HG03439 (cell line): ENCODE data around the gene ANKRD2.
A peak's percentile ranks its signal among the peaks of the same experiment; 100 is the strongest.
"Not testable (repeated sequence)": the region's sequence is repeated elsewhere in the genome, so short reads cannot be mapped to it uniquely, and the experiment has no call there.

Experiments
- ATAC-seq: cut with Tn5 transposase; IDR thresholded peaks from one replicate; pipeline ENCODE4 v1.9.1; 2021; ENCODE audit warnings: mild to moderate bottlenecking, moderate library complexity; ENCODE audit not compliant: unreplicated experiment

The ANKRD2 gene, protein sequence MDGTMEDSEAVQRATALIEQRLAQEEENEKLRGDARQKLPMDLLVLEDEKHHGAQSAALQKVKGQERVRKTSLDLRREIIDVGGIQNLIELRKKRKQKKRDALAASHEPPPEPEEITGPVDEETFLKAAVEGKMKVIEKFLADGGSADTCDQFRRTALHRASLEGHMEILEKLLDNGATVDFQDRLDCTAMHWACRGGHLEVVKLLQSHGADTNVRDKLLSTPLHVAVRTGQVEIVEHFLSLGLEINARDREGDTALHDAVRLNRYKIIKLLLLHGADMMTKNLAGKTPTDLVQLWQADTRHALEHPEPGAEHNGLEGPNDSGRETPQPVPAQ

DNA sequence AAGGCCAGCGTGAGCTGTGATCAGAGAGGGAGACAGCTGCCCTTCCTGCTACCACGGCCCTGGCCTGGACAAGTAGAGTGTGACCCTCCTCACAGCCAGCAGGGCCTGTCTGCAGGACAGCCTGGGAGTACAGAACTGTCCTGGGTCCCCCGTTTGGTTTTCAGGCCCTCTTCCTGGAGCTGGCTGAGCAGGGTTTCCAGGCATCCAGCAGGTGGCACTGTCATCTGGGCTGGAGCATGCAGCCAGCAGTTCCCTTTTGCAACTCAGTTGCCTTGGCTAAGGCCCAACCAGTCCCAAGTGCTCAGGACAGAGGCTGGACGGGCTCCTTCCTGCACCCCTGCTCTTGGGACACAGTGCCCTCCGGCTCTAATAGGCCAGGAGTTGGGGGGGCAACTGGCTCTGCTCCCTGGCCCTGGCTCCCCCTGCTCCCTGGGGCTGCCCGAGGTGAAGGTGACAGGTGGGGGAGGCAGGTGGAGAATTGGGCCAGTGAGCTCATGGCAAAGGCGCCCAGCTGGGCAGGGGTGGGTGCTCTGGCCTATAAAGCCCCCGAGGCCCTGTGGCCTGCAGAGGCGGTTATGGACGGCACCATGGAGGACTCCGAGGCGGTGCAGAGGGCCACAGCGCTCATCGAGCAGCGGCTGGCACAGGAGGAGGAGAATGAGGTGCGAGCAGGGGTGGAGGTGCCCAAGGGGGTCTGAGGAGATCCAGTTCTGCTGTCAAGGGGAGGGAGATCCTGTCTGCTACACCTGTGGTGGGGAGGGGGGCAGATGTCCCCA is at the start of gene ANKRD2:
TSS of gene ANKRD2 (plus strand) at position 566 of the 776 bp plus-strand sequence. CDS start at position 576, 10 bp downstream.
- peak; percentile 63 for ATAC-seq

DNA sequence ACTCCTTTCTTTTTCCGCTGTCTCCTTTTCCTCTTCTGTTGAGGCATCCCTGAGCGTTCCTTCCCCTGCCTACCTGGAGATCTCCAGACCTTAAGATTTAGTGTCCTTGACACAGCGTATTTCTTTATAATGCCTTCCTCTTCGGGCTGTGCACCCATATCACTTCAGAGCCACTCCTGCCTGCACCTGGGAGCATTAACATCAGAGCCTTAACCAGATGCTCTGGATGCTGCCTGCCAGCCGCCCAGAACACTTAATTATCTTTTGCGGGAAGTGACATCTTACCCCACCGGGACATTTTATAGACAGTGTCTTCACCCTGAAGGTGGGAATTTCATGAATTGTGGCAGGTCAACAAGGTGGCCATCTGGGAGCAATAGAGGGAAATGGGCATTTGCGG is 49.6 kb upstream of the ANKRD2 start:
- ATAC-seq, result no peak

DNA sequence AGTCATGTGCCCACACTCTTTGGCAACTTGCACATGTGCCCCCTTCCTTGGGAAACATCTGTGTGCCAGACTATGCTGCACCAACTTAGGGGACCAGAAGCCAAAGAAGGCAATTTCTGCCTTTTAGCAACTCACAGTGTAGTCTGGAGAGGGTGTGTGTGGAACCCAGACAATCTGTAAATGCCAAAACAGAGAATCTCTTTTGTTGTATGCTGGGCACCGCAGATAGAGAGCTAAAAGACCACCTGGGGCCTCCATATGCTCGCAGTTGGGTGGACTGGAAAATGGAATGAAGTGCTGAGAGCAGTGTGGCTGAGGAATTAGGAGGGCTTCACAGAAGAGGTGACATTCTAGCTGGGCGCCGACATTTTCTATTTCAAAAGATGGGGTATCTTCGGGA is 47.5 kb upstream of the ANKRD2 start:
- no peak for ATAC-seq

DNA sequence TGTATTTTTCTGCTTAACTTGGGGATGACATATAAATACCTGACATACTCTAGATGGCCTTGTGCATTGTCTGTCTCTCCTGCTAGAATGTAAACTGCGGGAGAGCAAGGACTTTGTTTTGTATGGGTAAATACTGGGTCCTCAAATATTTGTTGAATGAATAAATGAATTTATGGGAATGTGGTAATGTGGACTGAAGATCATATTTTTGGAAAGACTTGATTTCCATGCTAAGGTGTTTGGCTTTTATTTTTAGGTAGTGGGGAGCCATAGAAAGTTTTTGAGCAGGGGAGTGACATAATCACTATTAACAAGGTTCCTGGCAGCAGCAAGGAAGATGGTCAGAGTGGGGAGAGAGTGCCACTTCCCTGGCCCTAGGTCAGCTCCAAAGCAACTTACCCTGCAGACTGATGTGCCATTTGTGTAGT is 46.9 kb upstream of the ANKRD2 start:
- no peak for ATAC-seq

DNA sequence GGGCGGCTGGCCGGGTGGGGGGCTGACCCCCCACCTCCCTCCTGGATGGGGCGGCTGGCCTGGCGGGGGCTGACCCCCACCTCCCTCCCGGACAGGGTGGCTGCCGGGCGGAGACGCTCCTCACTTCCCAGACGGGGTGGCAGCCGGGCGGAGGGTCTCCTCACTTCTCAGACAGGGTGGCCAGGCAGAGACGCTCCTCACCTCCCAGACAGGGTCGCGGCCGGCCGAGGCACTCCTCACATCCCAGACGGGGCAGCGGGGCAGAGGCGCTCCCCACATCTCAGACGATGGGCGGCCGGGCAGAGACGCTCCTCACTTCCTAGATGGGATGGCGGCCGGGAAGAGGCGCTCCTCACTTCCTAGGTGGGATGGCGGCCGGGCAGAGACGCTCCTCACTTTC is 43.7 kb upstream of the ANKRD2 start:
- ATAC-seq, result not testable (repeated sequence)

DNA sequence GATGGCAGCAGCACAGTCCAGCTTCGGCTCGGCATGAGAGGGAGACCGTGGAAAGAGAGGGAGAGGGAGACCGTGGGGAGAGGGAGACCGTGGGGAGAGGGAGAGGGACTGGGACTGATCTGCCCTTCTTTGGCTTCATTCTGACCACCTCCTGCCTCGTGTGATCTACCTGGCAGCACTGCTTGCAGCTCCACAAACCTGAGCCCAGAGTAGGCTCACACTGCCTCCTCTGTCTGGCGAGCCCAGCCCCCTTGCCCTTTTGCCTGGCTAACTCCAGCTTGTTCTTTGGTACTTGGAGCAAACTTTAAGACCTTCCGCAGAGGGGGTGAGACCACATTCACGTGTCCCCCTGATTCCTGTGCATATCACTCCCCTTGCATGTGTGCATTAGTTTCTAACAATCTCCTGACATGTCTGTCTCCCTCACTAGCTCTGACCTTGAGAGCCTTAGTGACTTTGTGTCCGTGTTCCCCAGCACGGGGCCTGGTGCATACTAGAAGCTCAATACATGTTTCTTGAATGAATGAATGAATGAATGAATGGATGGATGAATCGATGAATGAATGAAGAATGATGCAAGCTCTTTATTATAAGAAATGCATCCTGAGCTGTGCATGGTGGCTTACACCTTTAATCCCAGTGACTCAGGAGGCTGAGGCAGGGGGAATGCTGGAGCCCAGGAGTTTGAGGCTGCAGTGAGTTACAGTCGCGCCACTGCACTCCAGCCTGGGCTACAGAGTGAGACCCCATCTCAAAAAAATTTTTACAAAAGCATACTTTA is 42.7 kb upstream of the ANKRD2 start:
- no peak for ATAC-seq

DNA sequence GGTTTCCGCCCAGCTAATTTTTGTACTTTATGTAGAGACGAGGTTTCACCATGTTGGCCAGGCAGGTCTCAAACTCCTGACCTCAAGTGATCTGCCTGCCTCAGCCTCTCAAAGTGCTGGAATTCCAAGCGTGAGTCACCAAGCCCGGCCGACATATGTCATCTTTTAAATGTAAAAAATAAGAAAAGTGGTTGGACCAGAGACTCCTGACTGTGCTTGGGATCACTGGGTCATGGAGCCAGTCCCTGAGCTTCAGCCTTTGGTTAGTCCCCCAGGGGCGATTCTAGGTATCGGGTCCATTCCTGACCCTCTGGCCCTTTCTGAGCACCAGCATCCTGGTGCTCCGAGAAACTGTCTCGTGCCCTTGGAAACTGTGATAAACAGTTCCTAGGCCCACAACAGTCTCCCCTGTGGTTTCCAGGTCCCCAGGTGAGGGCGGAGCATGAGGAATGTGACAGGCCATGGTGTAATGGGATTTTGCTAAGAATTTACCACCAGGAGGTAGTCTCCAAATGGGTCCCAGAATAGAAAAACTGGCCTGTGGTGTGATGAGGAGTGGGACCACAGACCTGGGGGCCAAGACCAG is 41.1 kb upstream of the ANKRD2 start:
- no peak for ATAC-seq

DNA sequence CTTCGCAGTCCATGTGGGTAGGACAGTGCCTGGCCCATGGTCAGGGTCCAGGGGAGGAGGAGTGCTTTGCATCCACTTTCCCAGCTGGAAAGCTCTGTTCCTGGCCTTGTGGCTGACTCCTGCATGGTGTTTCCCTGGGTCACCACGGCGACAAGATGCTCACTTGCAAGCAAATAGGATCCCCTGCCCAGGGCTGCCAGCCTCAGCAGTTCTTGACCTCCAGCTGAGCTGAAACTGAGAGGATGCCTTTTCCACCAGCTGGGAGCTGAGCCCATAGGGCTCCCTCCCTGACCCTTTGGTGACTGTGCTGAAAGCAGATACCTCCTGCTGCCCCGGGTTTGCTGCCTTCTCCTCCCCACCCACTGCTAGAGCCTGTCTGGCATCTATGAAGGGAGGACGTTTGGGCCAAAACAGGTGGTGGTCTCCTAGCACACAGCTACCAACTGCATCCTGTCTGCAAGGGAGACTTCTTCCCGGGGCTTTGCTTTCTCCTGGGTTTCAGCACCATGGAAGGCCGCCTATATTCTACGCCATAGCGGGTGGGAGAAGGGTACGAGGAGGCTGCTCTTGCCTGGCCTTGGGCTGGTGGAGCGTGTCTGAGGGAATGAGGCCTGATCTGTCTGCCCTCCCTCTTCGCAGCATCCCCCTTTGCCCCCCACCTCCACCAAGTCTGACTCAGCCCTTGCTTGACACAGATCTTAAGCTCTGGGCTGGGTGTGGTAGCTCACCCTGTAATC is 39.5 kb upstream of the ANKRD2 start:
- no peak for ATAC-seq

DNA sequence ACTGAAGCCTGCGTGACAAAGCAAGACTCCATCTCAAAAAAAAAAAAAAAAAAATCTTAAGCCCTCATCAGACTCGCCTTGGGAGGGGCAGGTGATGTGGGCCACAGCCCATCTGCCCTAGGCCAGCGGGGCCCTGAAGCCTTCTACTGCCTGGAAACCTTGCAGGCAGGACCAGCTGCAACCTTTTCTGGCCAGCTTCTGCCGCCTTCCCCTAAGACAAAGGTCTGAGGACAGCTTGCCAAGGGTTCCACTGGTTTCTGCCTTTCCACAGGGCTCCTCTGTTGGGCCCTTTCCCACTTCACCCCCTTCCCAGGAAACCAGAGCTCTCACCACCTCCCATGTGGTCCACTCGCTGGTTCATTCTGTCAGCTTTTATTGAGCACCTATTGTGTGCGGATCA is 38.7 kb upstream of the ANKRD2 start:
- no peak for ATAC-seq

DNA sequence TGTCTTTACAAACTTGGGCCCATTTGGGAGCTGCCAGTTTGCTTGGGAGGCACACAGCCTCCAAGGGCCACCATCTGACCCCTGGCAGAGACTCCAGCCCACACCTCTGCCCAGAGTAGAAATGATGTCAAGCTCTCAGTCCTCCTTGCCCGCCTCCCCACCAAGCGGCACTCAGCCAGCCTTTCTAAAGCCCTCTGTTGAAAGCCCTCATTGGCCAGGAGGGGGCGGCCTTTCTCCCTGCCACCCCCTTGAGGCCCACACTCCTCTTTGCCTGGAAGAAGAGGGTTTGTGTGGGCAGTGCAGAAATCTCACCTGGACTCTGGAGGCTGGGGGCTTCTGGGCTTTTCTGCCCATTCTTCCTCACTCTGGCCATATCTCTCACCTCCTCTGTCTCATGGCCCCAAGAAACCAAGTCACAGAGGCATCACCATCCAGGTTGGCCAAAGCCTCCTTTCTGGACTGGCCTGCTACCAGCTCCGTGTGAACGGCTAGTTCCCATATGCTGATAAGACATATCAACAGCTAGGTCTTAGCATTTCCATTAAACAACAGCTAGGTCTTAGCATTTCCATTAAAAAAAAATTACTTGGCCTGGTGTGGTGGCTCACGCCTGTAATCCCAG is 37.7 kb upstream of the ANKRD2 start:
- ATAC-seq, result no peak

DNA sequence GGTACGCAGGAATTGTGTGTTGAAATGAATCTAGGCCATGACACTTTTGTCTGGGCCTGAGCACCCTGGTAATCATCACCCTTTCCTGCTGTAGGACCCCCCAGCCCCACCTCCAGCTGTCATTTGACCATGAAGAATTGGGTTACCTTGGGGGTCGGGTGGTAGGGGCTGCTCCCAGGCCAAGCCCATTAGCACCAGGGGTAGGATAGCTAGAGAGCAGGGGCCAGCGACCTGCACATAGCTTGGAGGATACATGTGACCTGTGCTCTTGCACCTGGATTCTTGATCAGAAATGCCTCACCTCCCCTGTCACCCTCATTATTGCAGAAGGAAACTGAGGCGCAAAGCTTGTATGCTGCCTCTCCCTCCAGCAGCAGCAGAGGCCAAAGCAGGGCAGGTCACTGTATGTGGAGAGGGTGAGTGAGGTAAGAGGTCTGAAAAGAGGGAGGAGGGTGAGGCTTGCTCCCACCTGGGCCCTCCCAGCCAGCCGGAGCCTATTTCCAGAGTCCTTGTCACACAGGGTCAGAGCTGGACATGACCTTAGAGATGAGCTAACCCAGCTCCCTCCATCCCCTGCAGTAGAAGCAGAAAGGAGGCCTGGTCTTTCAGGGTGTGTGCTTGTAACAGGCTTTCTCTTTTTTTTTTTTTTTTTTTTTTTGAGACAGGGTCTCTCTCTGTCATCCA is 35.3 kb upstream of the ANKRD2 start:
- no peak for ATAC-seq

DNA sequence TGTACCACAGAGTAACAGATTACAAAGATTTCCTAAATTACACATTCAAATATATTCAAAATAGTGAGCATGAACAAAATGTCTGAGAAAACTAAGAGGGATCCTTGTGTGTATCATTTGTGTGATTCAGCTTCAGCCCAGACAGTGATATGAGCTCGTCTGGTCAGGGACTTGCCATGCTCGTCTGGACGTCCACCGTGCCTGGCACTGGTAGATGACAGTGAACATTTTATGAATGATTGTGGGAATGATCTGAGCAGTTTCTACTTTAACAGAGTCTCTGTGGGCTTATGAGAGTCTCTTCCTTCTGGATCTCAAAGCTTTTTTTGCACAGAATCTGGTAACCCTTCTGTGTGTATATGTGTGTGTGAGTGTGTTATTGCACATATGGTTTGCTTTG is 34.2 kb upstream of the ANKRD2 start:
- ATAC-seq, result no peak

DNA sequence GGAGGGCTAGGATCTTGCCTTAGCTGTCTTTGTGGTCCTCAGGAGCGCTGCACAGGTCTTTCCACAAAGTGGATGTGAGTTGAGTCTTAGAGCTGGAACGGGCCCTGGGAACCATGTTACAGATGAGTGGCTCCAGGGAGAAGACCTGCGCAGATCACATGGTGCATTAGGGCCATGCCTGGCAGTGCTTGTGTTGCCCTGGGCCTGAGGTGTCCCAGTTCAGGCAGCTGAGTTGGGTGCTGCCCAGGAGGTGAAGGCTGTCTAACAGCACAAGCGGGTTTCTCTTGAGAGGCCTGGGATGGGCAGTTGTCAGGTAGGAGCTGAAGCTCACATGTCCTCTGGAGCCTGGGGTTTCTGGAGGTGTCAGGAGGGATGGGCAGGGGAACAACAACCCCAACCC is 33.7 kb upstream of the ANKRD2 start:
- ATAC-seq, result no peak

DNA sequence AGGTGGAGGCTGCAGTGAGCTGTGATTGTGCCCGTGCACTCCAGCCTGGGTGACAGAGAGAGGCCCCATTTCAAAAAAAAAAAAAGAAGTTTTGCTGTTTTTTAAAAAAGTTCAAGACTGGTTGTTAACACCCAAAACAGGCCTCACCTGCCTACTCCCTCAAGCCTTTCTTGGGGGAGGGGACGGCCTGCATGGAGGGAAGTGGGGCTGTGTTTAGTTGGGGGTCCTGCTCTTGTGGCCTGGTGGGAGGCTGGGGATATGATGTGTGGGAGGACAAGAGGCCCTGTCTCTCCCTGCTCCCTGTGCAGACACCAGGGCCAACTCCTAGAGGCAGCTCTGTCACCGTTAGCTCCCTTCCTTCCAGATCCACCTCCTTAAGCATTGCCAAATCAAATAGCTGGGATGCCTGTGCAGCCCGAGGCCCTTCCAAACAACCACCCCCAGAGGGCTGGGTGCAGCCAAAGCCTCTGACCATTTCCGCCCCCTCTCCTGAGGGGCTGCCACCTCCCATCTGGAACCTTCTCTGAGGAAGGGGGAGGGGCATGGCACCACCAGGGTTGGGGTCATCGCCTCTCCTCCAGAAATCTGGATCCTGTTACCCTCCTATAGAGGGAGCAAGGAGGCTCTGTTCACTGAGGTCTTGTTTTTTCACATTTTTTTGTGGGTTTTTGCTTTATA is 32.9 kb upstream of the ANKRD2 start:
- ATAC-seq, result no peak

DNA sequence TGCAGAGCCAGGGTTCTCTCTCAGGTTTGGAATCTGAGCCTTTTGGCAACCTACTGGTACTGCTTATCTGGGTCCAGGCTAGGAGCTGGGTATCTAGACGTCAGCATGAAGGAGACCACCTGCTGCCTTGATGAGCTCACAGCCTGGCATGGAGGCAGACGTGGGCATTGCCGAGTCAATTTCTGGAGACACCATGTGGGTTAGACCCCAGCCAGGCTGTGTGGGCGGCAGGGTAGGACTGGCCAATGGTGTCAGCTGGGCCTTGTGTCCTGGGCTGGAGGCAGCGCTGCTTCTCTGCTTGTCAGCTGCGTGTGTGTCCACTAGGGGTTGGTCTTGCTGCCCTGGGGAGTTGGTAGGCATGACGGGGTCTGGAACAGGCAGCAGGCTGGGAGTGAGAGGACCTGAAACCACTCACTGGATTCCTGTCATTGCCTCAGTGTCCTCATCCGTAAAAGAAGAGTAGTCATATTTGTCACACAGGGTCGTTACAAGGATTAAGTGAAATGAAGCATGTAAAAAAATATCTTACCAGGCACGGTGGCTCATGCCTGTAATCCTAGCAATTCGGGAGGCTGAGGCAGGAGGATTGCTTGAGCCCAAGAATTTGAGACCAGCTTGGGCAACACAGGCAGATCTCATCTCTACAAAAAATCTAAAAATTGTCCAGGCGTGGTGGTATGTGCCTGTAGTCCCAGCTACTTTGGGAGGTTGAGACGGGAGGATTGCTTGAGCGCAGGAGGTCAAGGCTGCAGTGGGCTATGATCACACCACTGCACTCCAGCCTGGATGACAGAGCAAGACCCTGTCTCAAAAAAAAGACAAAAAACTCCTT is 31.7 kb upstream of the ANKRD2 start:
- ATAC-seq, result no peak

DNA sequence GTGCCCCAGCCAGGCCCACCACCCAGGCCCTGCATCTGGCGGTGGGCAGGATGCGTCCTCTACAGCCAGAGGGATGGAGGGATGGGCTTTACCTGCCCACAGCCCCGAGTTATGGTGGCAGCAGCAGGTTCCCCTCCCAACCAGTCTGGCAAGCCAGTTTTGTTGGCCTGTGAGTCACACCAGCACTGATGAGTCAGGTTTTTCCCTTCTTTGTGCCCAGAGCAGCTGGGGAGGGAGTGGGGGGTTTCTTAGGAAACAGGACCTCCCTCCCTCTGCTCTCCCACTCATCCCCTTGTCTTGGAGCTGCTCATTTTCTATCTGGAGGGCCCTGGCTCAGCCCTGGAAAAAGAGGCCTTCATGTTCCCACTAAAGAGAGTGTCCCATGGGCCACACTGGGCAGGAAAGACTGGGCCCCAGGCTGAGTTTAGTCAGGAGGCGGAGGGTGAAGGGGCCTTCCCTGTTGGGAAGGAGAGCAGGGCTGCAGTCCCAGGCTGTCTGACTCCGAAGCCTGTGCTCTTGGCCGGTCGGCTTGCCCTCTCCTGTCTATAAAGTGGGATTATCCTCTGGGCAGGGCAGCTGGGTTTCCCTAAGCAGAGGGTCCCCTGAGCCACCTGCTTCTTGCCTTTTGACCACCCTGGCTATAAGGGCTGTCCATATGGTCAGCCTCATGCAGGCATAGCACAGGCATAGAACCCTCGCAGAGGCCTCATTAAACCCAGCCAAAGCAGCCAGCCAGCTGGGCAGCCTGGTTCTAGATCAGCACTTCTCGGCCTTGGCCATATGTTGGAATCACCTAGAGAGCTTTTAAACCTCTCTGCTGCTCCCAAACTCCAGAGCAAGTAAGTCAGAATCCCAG is 30.2 kb upstream of the ANKRD2 start:
- no peak for ATAC-seq

DNA sequence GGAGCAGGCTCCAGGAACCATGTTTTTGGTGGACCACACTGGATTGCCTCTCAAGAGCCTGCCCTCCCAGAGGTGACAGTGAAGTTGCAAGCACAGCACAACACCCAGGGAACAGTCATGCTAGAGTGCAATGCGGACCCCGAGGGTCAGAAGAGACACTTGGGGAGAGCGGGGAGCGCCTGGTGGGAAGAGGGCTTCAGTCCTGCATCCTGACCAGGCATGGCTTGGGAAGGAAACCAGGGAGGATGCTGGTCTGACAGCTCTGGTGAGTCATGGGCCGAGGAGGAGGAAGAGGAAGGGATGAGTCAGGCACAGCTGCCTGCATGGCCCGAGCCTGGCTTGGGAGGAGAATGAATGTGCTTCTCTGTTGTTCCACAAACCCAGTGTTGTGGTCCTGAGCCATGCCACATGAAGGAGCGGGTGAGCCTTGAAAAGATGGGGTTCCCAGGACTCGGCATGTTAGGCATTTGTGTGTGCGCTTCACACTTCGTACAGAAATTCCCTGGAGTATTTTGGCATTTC is 29.5 kb upstream of the ANKRD2 start:
- ATAC-seq, result no peak
